Dermis blood vessel endothelial cell (primary cell): ENCODE results near the gene SMARCA5. TPM values are rescaled to one million over a fixed set of nuclear protein-coding genes. Genes with fewer than 3 reads are reported as not detected.

Source experiments
- total RNA-seq: library from RNA; depleted of rRNA; stranded (reverse); fragments of >200 nt; gene quantifications from 2 replicates; pipeline ENCODE4 v1.2.3, GENCODE V29; 2014

Gene SMARCA5
- total RNA-seq, 1 donor from 2014 or later: 75.2 TPM

Other genes starting within 250 kb of the SMARCA5 start
- gene GAB1, start 176.8 kb upstream of the SMARCA5 start, total RNA-seq: 25.8 and 34.5 TPM in 2 replicates
- 0.42 and 0.51 TPM in 2 replicates for gene FREM3, start 187.0 kb downstream of the SMARCA5 start, total RNA-seq